GM18526 (cell line): ENCODE data around the gene PLXNA1.

Experiments used
- POLR2A ChIP-seq: IDR thresholded peaks from 3 replicates; pipeline ENCODE4 v1.6.1; 2011; ENCODE audit not compliant: insufficient read length; ENCODE audit errors: extremely low read depth

The PLXNA1 gene

GRCh38 chr3:126998728-126999127 is 15.8 kb downstream of the PLXNA1 start:
- no peak for TF ChIP-seq POLR2A

GRCh38 chr3:126999383-126999782 is 16.5 kb downstream of the PLXNA1 start:
- TF ChIP-seq POLR2A = no peak

DNA sequence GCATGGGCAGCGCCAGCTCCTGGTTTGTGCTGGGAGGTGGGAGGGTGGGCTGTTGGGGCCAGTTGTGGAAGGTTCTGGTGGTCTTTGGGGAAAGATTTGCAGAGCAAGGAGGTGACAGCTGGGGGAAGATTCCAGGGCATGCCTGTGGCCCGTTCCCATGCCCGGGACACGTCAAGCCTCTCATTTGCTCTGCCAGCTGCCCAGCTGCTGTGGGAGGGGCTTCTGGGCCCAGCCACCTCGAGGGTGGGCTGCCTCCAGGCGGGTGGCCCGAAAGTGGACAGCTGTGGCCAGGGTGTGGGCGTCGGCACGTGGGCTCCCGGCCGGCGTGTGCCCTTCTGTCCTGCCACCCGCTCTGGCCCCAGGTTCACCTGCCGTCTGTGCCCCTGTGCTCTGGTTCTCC is 17.2 kb downstream of the PLXNA1 start:
- no peak for TF ChIP-seq POLR2A

DNA sequence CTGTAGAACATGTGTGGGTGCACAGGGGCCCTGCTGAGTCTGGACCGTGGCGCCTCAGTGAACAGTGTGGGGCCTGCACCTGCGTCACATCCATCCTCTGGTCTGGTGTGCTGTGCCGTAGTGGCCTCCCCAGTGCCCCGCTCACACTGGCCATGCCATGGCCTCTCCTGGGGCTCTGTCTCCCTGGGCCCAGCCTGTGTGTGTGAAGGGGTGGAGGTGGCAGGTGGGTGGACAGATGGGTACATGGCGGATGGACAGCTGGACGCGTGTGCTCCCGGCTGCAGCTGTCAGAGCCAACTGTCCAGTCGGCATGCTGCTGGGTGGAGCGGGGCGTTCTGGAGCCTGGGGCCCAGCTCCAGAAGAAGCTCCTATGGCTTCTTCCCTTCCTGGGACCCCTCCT is 17.8 kb downstream of the PLXNA1 start:
- no peak for TF ChIP-seq POLR2A

DNA sequence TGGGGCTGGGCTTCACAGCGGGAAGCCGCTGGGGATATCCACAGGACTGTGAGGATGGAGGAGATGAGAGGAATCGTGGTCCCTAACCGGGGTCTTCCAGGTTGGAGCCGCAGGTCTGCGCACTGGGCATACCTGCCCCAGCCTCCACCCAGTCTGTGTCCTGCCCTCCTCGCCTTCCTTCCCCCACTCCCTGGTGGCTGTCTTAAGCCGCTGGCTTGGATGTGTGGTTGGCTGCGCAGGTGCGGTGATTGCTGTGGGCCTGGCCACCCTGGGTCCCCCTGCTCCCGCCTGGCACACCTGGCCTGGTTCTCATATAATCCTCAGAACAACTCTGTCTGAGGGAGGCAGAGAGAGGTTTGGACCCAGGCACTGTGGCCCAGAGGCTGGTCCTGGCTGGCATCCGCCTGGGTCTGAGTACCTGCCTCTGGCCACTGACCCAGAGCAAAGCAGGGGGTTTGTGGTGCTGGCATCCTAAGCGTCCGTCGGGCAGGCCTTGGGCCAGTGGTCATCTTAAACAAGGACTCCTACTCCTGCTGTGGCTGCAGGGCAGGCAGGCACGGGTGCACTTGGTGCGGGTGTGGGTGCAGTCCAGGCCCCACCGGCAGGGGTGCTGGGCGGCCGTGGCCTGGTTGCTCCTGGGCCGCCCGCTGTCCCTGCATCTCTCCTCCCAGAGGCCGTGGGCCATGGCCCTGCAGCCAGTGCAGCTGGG is 18.7 kb downstream of the PLXNA1 start:
- no peak for TF ChIP-seq POLR2A

GRCh38 chr3:127002195-127003174 is 19.6 kb downstream of the PLXNA1 start:
- TF ChIP-seq POLR2A = no peak

GRCh38 chr3:127003175-127003555 is 20.2 kb downstream of the PLXNA1 start:
- no peak for TF ChIP-seq POLR2A

- no peak for TF ChIP-seq POLR2A
These were observed 20.8 kb downstream of the PLXNA1 start for GRCh38 chr3:127003601-127004280.

DNA sequence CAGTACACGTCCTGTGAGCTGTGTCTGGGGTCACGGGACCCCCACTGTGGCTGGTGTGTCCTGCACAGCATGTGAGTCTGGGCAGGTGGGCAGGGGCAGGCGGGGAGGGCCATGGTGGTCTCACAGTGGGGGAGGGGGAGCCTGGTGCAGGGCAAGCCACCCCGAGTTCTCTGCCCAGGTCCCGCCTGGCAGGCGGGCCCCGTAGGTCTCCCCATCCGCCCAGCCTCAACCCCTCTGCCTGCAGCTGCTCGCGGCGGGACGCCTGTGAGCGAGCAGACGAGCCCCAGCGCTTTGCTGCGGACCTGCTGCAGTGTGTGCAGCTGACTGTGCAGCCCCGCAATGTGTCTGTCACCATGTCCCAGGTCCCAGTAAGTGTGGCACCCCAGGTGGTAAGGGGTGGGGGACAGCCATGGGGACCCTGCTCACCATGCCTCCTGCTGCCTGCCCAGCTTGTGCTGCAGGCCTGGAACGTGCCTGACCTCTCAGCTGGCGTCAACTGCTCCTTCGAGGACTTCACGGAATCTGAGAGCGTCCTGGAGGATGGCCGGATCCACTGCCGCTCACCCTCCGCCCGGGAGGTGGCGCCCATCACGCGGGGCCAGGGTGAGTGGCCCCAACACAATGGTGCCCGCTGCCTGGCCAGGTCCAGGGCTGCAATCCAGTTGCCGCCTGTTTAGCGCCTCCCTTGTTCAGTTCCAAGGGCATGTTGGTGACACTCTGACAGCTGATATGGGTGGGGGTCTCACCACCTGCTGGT is 21.9 kb downstream of the PLXNA1 start:
- no peak for TF ChIP-seq POLR2A

- no peak for TF ChIP-seq POLR2A
These were observed 23.1 kb downstream of the PLXNA1 start for GRCh38 chr3:127005864-127006500.

DNA sequence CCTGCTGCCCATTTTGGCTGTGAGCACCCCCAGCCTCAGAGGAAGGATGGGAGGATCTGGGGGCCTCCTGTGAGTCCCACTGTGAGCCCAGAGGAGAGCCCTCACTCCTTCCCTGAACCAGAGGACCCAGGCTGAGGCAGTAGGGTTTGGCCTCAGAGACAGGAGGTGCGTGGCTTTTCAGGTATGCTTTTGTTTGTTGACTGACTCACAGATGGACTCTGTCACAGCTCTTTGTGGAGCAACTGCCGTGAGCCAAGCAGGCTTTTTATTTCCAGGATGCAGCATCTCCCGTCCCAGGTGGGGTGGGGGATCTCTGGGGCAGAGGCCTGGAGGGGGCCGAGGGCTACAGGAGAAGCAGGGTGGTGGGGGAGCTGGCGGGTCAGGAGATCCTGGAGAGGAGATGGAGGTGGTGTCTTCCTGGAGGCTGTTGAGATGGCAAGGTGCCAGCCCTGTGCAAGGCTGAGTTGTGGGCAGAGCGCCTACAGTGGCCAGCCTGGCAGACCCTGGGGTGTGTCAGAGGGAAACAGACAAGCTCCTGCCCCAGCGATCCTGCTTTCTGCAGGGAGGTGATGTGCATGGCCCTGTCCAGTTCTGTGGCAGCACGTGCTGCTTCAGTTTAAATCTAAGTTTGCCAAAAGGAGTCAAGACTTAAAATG is 24.0 kb downstream of the PLXNA1 start:
- TF ChIP-seq POLR2A = no peak

DNA sequence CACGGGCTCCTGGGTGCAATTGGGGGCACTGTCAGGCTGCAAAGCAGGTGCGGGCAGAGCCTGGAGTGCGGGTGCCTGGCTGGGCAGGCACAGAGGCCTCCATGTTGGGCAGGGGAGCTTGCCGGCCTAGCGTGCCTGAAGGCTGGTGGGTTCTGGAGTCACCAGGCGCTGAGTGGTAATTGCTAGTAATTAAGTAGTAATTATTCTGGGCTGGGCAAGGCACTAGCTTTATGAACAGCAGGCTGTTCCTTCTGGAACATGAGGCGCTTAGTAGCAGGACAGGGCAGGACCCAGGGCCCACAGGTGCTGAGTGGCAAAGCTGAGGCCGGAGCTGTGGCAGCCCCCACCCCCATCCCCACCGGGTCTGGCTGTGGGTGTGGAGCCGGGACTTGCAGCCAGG is 25.3 kb downstream of the PLXNA1 start:
- no peak for TF ChIP-seq POLR2A

DNA sequence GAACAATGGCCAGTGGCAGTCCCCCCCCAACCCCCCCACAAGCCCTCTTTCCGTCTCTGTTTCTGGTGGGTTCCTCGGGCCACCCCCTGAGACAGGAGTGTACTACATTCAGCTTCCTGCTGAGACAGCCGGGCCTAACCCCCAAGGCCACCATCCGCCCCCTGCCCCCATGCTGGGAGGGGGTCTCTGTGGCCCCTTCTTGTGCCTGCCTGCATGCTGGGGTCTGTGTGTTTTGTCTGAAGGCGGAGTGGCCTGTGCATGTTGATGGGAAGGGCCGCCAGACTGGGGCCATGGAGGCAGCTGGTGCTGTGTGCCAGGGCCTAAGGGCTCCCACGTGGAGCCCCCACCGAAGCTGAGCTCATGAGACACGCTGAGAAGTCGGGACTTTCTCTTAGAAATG is 26.6 kb downstream of the PLXNA1 start:
- no peak for TF ChIP-seq POLR2A
